SHP77 treated with DMSO at 0.1 percent for 48 hours (cell line): ENCODE measurements around the gene ADAMTS14.

Experiments
- DNase-seq: peaks from one replicate; lab custom pipeline; 2025; lab: John Stamatoyannopoulos, UW

The ADAMTS14 gene

GRCh38 chr10:70692043-70692603, 19.8 kb downstream of the ADAMTS14 start:
- DNase-seq, result no peak

- DNase-seq, result no peak
Observed at GRCh38 chr10:70693619-70694335, 21.5 kb downstream of the ADAMTS14 start.

- no peak for DNase-seq
Observed at GRCh38 chr10:70694418-70695141, 22.3 kb downstream of the ADAMTS14 start.

- no peak for DNase-seq
Observed at GRCh38 chr10:70695241-70696030, 23.1 kb downstream of the ADAMTS14 start.

- DNase-seq, result no peak
Observed at GRCh38 chr10:70698211-70698610, 25.9 kb downstream of the ADAMTS14 start.

GRCh38 chr10:70699063-70699658, 26.9 kb downstream of the ADAMTS14 start:
- no peak for DNase-seq

- no peak for DNase-seq
Observed at GRCh38 chr10:70699659-70700174, 27.4 kb downstream of the ADAMTS14 start.

GRCh38 chr10:70702190-70702763, 30.0 kb downstream of the ADAMTS14 start:
- no peak for DNase-seq

GRCh38 chr10:70704211-70704610, 31.9 kb downstream of the ADAMTS14 start:
- DNase-seq, result no peak

- DNase-seq, result no peak
Observed at GRCh38 chr10:70705121-70705861, 33.0 kb downstream of the ADAMTS14 start.

- DNase-seq, result no peak
Observed at GRCh38 chr10:70711177-70711576, 38.9 kb downstream of the ADAMTS14 start.

GRCh38 chr10:70711911-70712310, 39.6 kb downstream of the ADAMTS14 start:
- no peak for DNase-seq

- DNase-seq, result no peak
Observed at GRCh38 chr10:70714245-70714644, 41.9 kb downstream of the ADAMTS14 start.

- DNase-seq, result no peak
Observed at GRCh38 chr10:70714951-70715350, 42.6 kb downstream of the ADAMTS14 start.

GRCh38 chr10:70715853-70716795, 43.8 kb downstream of the ADAMTS14 start:
- no peak for DNase-seq

- no peak for DNase-seq
Observed at GRCh38 chr10:70722820-70723424, 50.6 kb downstream of the ADAMTS14 start.

GRCh38 chr10:70723771-70724170, 51.5 kb downstream of the ADAMTS14 start:
- DNase-seq, result no peak

GRCh38 chr10:70726909-70727495, 54.7 kb downstream of the ADAMTS14 start:
- DNase-seq, result no peak

- DNase-seq, result no peak
Observed at GRCh38 chr10:70728328-70728727, 56.0 kb downstream of the ADAMTS14 start.
